Right lobe of liver (tissue), 4 donors: Measurements from ENCODE around the gene SLC25A38.

Experiments
- CTCF ChIP-seq, 4 donors: fragments of 200-600 bp in 3 of 4; fragments of 450-650 bp in 1 of 4; IDR thresholded peaks; one replicate each; pipeline versions ENCODE4 v1.5.1 to v1.8.0; 2016 to 2022; ENCODE audit warnings: antibody characterized with exemption in 4 of 4, mild to moderate bottlenecking in 2 of 4
- POLR2A ChIP-seq: fragments of 450-650 bp; IDR thresholded peaks from one replicate; pipeline ENCODE4 v1.6.1; 2017; ENCODE audit warnings: antibody characterized with exemption, mild to moderate bottlenecking
- donor health status: DM: no; HTN: no; CAD: no.
- donor health status: DM: no; HTN: no; CAD: no.
- donor health status: DM: no; HTN: yes; CAD: no.

- TF ChIP-seq CTCF (IDR thresholded peaks at IDR 0.05), result no peak
- no peak for TF ChIP-seq POLR2A
Measured at GRCh38 chr3:39423436-39423970, 40.3 kb downstream of the SLC25A38 start.
